HL-60 (cell line): ENCODE results near the gene TJP3.

Source experiments
- CTCF ChIP-seq: IDR thresholded peaks from one replicate; pipeline ENCODE4 v1.5.1; 2011; ENCODE audit warnings: low read length, control low read depth, inconsistent platforms; ENCODE audit not compliant: insufficient read depth
- GABPA ChIP-seq: IDR thresholded peaks from 2 replicates; pipeline ENCODE4 v1.6.1; 2012; ENCODE audit warnings: low read depth
- POLR2AphosphoS5 ChIP-seq: IDR thresholded peaks from 2 replicates; pipeline ENCODE4 v1.6.1; 2012; ENCODE audit warnings: low read depth
- REST ChIP-seq: IDR thresholded peaks from 2 replicates; pipeline ENCODE4 v1.6.1; 2012; ENCODE audit warnings: low read depth; ENCODE audit not compliant: insufficient replicate concordance
- SPI1 ChIP-seq: IDR thresholded peaks from 2 replicates; pipeline ENCODE4 v1.6.1; 2012; ENCODE audit warnings: low read depth, mild to moderate bottlenecking, borderline replicate concordance

- TF ChIP-seq CTCF (no peak), REST (no peak), SPI1 (no peak), POLR2AphosphoS5 (no peak), GABPA (no peak)
Measured at GRCh38 chr19:3707868-3708206, 347 bp upstream of the TJP3 start.
